PC-9 (cell line): ENCODE data around the gene PROKR1. TPM values are rescaled to one million over a fixed set of nuclear protein-coding genes. Genes with fewer than 3 reads are reported as not detected.

Experiments
- BruUV-seq: library from RNA; stranded (reverse); fragments of 400-500 nt; replicated peaks from 2 replicates; lab custom pipeline; 2021; lab: Mats Ljungman, UMichigan
- CTCF ChIA-PET: fragments of 300-600 bp; sonication (Branson Sonifier 250); formaldehyde crosslinking; loops from one replicate; lab custom pipeline; 2022; ENCODE audit warnings: antibody characterized with exemption; lab: Charles Lee
- POLR2A ChIA-PET: fragments of 300-600 bp; sonication (Branson Sonifier 250); formaldehyde crosslinking; loops from one replicate; lab custom pipeline; 2022; ENCODE audit warnings: antibody characterized with exemption; ENCODE audit not compliant: unreplicated experiment; lab: Charles Lee
- DNase-seq, 2 experiments: peaks; one replicate each; pipeline versions ENCODE4 v3.0.0 to v3.0.0-alpha.2; 2015 to 2022; ENCODE audit warnings: mixed read lengths in 1 of 2
- H2AFZ ChIP-seq: fragments of 200-600 bp; sonication (generic); 2 replicates; pipeline ENCODE4 v1.8.1; 2017; ENCODE audit warnings: antibody characterized with exemption
- H3F3A ChIP-seq: fragments of 200-600 bp; sonication (generic); 2 replicates; pipeline ENCODE4 v1.8.1; 2017; ENCODE audit warnings: antibody characterized with exemption, mild to moderate bottlenecking, low read depth; ENCODE audit not compliant: insufficient read depth
- H3K27ac ChIP-seq: fragments of 200-600 bp; sonication (generic); 2 replicates; pipeline ENCODE4 v1.6.1; 2016; ENCODE audit warnings: mixed run types
- H3K27me3 ChIP-seq: fragments of 200-600 bp; sonication (generic); 2 replicates; pipeline ENCODE4 v1.6.1; 2016; ENCODE audit warnings: low read depth, mixed run types; ENCODE audit not compliant: insufficient read depth
- H3K36me3 ChIP-seq: fragments of 200-600 bp; sonication (generic); 2 replicates; pipeline ENCODE4 v1.6.1; 2016; ENCODE audit warnings: low read depth, mixed run types
- H3K4me1 ChIP-seq: fragments of 200-600 bp; sonication (generic); replicated peaks from 2 replicates; pipeline ENCODE4 v1.6.1; 2016; ENCODE audit warnings: mixed run types; ENCODE audit not compliant: insufficient read depth
- H3K4me2 ChIP-seq: fragments of 200-600 bp; sonication (generic); 2 replicates; pipeline ENCODE4 v1.6.1; 2017; ENCODE audit warnings: mixed run types
- H3K4me3 ChIP-seq: fragments of 200-600 bp; sonication (generic); 2 replicates; pipeline ENCODE4 v1.6.1; 2016; ENCODE audit warnings: mixed run types
- H3K79me2 ChIP-seq: fragments of 200-600 bp; sonication (generic); 2 replicates; pipeline ENCODE4 v1.6.1; 2017; ENCODE audit warnings: low read depth, mixed run types
- H3K9me2 ChIP-seq: fragments of 200-600 bp; sonication (generic); 2 replicates; pipeline ENCODE4 v1.8.1; 2017; ENCODE audit warnings: mild to moderate bottlenecking; ENCODE audit not compliant: insufficient read depth
- H3K9me3 ChIP-seq: fragments of 200-600 bp; sonication (generic); 2 replicates; pipeline ENCODE4 v1.8.1; 2016; ENCODE audit warnings: low read depth; ENCODE audit not compliant: insufficient read depth
- H4K20me1 ChIP-seq: fragments of 200-600 bp; sonication (generic); 2 replicates; pipeline ENCODE4 v1.8.1; 2017; ENCODE audit not compliant: insufficient read depth
- EZH2 ChIP-seq: fragments of 200-600 bp; sonication (generic); IDR thresholded peaks from 2 replicates; pipeline ENCODE4 v1.8.0; 2017; ENCODE audit warnings: antibody characterized with exemption, low read depth
- intact Hi-C: fragments of 100-400 bp; cut with micrococcal nuclease; formaldehyde crosslinking; loops from one replicate; pipeline ENCODE4 v1.10.0; 2022; ENCODE audit not compliant: unreplicated experiment
- total RNA-seq: library from RNA; stranded (reverse); gene quantifications from 2 replicates; pipeline ENCODE4 v1.2.3, GENCODE V29; 2021
- TF ChIP-seq, protein P1 (sequence below): fragments of 200-600 bp; sonication (generic); conservative IDR thresholded peaks from 2 replicates; pipeline ENCODE4 v1.6.1; 2017; ENCODE audit warnings: mixed run types, antibody characterized with exemption, mild to moderate bottlenecking, moderate library complexity

The PROKR1 gene
- total RNA-seq, 1 experiment from 2014 or later = not detected

DNA sequence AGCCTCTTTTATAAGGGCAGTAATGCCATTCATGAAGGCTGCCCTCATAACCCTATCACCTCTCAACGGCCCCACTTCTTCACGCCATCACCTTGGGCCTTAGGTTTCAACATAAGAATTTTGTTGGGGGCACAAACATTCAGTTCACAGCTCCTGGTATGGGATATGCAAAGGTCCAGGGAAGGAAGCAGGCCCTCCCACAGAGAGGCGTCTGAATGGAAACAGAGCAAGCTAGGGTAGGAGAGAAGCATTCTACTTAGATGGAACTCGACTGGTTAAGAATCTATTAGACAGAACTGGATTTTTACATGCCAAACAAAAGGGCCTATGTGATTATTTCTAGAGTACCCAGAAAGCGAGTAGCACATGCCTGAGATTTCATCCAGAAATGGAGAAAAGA lies 42.8 kb downstream of the PROKR1 start:
- no peaks in the 10 kb centered on the region for H3K4me1 ChIP-seq
- TF ChIP-seq, protein P1, sequence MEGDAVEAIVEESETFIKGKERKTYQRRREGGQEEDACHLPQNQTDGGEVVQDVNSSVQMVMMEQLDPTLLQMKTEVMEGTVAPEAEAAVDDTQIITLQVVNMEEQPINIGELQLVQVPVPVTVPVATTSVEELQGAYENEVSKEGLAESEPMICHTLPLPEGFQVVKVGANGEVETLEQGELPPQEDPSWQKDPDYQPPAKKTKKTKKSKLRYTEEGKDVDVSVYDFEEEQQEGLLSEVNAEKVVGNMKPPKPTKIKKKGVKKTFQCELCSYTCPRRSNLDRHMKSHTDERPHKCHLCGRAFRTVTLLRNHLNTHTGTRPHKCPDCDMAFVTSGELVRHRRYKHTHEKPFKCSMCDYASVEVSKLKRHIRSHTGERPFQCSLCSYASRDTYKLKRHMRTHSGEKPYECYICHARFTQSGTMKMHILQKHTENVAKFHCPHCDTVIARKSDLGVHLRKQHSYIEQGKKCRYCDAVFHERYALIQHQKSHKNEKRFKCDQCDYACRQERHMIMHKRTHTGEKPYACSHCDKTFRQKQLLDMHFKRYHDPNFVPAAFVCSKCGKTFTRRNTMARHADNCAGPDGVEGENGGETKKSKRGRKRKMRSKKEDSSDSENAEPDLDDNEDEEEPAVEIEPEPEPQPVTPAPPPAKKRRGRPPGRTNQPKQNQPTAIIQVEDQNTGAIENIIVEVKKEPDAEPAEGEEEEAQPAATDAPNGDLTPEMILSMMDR = no peak
- TF ChIP-seq EZH2 = no peak
- no peak overlapping the region for H3K4me2 ChIP-seq
- CTCF ChIA-PET = no interaction called here
- H3K4me3 ChIP-seq = no peak overlapping the region
- no peaks in the 10 kb centered on the region for H3F3A ChIP-seq
- no peaks in the 10 kb centered on the region for H3K9me3 ChIP-seq
- no peak overlapping the region for H3K27ac ChIP-seq
- no peak overlapping the region for H2AFZ ChIP-seq
- no peaks in the 10 kb centered on the region for H3K36me3 ChIP-seq
- no peaks in the 10 kb centered on the region; the same call in 1 of the 2 replicates for H4K20me1 ChIP-seq
- H3K79me2 ChIP-seq = no peaks in the 10 kb centered on the region
- POLR2A ChIA-PET = no interaction called here
- no peak for DNase-seq
- intact Hi-C loops = no loop called here
- no peaks in the 10 kb centered on the region for H3K27me3 ChIP-seq
- BruUV-seq = no TSS peak
- H3K9me2 ChIP-seq = no peaks in the 10 kb centered on the region

DNA sequence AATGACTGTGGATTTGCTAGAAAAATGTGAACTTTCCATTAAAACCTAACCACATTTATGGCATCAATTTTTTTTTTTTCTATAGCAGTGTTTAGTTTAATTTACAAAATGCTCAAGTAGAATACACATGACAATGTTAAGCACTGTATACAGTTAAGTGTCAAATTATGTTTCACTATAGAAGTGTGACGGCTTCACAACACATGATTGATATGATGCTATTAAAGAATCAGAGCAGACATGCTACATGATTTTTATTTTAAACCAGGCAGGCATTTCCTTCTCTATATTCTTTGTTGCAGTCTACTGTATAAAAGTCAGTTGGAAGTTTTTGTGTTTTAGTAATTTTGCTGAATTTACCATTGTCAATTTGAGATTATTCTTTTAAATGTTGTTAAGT lies 43.6 kb downstream of the PROKR1 start:
- Histone ChIP-seq H3K9me2 (no peaks in the 10 kb centered on the region), H3K27ac (no peak overlapping the region), H2AFZ (no peak overlapping the region), H3K79me2 (no peaks in the 10 kb centered on the region), H3K36me3 (no peaks in the 10 kb centered on the region), H3K27me3 (no peaks in the 10 kb centered on the region), H3F3A (no peaks in the 10 kb centered on the region), H4K20me1 (no peaks in the 10 kb centered on the region; the same call in 1 of the 2 replicates), H3K4me2 (no peak overlapping the region), H3K4me3 (no peak overlapping the region), H3K9me3 (no peaks in the 10 kb centered on the region), H3K4me1 (no peaks in the 10 kb centered on the region)
- DNase-seq = no peak
- CTCF ChIA-PET = no interaction called here
- BruUV-seq = no TSS peak
- POLR2A ChIA-PET = no interaction called here
- intact Hi-C loops = no loop called here
- TF ChIP-seq, protein P1 = no peak
- TF ChIP-seq EZH2 = no peak

GRCh38 chr2:68689553-68690537 lies 46.5 kb downstream of the PROKR1 start:
- ChIA-PET POLR2A (no interaction called here), CTCF (no interaction called here)
- Histone ChIP-seq H4K20me1 (no peaks in the 10 kb centered on the region; the same call in 1 of the 2 replicates), H2AFZ (no peak overlapping the region), H3K27me3 (no peaks in the 10 kb centered on the region), H3K4me3 (no peak overlapping the region), H3K4me2 (no peak overlapping the region), H3K36me3 (no peaks in the 10 kb centered on the region), H3K79me2 (no peaks in the 10 kb centered on the region), H3F3A (no peaks in the 10 kb centered on the region), H3K9me2 (no peaks in the 10 kb centered on the region), H3K4me1 (no peaks in the 10 kb centered on the region), H3K27ac (no peak overlapping the region), H3K9me3 (no peaks in the 10 kb centered on the region)
- no TSS peak for BruUV-seq
- TF ChIP-seq EZH2 = no peak
- DNase-seq = no peak
- intact Hi-C loops = no loop called here
